GM18526 (cell line): ENCODE data around the gene ASIC4.

Experiments
- POLR2A ChIP-seq: IDR thresholded peaks from 3 replicates; pipeline ENCODE4 v1.6.1; 2011; ENCODE audit not compliant: insufficient read length; ENCODE audit errors: extremely low read depth

The ASIC4 gene

DNA sequence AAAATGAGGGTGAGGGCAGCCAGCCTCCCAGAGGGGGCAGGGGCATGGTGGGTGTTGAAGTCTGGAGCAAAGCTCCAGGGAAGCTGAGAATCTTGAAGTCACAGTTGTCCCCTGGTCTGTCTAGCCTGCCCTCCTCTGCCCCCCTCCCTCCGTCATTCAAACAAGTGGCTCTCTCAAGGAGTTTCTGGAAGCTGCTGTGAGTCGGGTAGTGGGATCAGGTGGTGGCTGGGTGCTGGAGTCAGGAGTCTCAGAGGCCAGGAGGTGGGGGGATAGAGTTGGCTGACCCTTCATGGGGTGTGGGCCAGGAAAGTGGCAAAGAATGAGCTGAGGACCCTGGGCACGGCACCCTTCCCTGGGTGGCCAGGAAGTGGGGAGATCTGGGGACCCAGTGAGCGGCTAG is 495 bp upstream of the ASIC4 start:
- no peak for TF ChIP-seq POLR2A

DNA sequence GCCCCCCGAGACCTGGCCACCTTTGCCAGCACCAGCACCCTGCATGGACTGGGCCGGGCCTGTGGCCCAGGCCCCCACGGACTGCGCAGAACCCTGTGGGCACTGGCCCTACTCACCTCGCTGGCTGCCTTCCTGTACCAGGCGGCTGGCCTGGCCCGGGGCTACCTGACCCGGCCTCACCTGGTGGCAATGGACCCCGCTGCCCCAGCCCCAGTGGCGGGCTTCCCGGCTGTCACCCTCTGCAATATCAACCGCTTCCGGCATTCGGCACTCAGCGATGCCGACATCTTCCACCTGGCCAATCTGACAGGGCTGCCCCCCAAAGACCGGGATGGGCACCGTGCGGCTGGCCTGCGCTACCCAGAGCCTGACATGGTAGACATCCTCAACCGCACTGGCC is 554 bp downstream of the ASIC4 start:
- no peak for TF ChIP-seq POLR2A

DNA sequence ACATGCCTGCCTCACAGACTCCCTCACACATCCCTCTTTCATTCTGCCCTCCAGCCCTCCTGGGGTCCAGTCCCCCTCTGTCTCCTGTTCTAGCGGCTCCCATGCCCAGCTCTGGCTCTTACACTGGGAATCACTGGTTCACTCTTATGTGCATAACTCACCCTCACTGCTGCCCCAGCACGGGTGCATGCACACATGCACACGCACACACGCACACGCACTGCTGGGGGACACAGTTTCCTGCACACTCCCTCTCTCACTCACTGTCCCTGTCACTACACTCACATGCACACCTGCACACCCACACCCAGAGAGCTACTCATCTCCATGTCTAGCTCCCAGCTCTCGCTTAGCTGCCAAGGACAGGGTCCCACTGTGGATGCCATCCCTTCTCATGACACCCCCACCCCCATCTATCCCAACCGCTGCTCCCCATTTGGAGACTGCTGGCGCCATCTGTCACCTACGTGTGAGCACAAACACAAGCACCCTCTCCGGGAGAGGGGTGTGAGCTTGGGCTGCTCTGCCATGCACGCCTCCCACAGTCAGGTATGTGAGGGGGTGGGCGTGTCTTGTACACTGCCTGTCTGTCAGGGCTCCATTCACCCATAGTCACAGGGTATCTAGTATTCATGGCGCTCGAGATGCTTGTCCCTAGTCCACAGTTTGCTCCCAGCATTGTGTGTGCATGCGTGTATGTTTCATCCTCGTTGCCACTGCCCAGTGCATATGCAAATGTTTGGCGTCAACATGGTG is 1.8 kb downstream of the ASIC4 start:
- TF ChIP-seq POLR2A = no peak

DNA sequence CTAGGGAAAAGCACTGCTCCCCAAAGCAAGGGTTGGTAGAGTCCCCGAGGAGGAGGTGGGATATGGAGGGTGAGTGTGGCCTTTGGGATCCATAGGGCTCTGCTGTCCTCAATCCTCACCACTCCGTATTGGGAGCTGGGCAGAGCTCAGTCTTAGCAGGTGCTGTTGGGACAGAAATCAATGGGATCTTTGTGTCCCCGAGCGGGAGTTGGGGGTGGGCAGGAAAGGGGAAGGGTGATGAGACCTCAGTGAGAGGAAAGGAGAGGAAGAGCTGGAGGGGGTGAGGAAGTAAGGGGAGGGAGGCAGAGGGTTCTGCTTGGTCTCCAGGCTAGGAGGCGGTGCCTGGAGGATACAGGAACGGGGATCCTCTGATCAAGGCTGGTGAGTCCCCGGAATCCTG is 2.6 kb downstream of the ASIC4 start:
- no peak for TF ChIP-seq POLR2A

DNA sequence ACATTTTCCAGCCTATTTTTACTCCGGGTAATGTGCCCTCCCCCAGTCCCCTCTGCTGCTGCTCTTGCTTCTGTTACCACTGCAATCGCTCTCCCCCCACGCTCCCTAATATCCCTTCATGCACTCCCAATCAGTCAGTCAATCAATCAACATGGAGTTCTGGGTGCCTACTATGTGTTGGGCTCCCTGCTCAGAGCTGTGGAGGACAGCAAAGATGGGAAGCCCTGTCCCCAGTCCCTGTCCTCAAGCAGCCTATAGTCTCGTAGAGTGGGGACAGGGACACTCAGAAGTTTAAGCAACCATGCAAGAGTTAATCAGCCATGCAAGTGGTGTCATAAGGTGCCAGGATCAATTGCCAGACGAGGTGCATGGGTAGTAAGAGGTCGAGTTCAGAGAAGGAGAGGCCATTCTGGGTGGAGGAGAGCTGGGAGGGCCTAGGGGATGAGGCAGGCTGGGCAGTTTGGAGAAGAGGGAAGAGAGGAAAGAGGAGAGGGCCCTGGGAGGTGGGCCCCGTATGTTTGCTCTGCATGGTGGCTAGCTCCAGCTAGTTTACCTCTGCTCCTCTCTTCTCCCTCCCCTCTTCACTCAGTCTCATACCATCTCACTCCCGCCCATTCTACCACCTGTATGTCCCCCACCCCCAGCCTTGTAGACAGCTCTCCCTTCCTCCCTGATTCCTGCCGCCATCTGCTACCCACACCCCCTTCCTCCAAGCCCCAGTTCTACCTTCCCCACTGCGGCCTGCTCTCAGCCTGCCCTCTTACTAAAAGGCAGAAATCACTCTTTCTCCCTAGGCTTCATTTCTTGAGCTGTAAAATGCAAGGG is 3.9 kb downstream of the ASIC4 start:
- TF ChIP-seq POLR2A = no peak

DNA sequence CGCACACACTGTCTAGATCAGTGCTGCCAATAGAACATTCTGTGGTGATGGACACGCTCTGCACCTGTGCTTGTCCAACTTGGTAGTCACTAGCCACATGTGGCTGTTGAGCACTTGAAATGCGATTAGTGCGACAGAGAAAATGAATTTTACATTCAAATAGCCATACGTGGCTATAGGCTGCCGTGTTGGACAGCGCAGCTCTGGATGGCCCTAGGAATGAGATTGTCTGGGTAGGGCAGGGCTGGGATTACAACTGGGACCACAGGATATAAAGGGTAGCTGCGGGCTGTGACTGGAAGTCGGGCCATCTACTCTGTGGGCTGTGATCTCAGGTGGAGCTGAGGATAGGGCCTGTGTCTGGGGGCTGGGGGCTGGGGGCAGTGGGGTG is 5.2 kb downstream of the ASIC4 start:
- no peak for TF ChIP-seq POLR2A

DNA sequence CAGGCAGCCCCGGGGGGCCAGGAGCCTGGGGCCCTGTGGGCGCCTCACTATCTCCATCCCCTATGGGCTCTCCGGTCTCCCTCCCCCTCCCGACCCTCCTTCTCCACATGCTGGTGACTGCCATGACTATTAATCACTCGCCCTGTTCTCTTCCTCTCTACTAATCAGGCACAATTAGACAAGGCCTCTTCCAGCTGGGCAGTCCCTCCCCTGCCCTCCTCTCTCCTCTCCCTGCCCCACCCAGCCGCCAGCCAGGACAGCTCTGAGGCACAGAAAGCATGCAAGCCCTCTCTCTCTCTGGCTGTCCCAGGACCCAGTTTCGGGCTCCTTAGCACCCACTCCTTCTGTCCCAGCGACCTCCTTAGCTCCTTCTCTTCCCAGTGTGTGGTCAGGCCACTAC is 5.8 kb downstream of the ASIC4 start:
- TF ChIP-seq POLR2A = no peak

DNA sequence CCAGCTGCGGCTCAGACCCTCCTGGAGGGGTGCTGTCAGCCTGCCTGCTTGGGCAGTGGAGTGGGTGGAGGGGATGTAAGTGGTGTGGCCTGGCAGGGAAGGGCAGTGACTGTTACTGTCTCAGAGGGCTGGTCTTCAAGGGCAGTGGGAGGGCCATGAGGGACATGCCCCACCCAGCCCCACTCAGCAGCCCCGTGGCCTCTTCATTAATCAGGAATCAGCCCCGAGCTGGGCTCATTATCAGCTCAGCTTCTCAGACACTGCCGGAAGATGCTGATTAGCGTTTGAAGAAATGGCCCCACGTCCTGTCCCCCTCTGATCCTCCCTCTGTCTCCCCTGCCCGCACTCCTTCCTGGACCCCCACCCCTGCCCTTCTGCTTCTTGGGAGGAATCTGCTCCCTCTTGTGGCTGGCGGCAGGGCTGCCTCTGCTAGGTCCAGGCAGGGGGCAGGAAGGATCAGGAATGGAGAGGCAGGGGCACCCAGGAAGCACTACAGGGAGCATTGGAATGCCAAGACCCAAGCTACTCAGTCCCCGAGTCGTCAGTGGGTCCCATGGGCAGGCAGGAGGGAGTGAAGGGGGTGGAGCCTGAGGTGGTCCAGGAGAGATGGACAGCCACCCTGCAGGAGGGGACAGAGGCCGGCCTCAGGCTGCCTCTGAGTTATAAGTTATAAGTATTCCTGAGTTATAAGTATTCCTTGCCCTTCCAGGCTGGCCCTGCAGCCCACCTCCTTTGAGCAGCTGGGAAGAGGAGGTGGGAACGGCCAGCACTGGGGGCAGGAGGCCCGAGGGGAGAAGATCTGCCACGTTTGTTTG is 7.0 kb downstream of the ASIC4 start:
- no peak for TF ChIP-seq POLR2A

DNA sequence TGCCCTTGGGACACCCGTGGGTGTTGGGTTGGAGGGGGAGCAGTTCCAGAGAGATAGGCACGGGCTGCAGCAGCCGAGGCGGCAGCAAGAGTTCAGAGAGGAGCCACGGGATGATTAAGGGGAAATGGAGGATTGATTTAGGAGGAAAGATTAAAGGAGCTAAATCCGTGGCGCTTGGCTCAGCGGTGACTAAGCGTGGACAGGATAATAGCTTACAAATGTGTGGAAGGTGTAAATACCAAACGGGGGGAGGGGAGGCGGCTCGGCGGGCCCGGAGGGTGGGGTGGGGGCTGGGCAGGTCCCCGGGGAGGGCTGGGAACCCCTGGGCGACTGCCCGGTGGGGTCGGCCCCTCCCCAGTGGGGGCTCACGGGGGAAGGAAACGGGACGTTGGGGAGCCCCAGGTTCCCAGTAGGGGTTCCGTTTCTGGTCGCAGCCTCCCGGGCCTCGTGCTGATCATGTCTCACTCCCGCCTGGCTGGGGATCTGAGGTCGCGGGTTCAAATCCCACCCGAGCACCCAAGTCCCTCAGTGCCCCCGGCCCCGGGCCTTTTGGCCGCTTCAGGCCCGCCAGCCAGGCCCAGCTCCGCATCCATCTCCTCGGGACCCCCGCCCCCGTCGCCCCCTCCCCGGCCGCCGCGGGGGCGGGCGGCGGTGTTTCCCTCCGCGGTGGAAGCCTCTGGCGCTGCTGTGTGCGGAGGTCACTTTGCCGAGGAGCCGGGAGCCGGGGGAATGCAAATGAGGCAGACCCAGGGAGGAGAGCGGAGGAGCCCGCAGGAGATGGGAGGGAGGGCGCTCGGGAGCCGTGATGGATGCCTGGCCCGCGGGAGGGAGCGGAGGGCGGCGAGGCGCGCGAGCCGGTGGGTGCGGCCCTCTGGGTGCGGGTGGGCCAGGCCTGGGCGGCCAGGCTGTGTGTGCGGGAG is 8.1 kb downstream of the ASIC4 start:
- no peak for TF ChIP-seq POLR2A

DNA sequence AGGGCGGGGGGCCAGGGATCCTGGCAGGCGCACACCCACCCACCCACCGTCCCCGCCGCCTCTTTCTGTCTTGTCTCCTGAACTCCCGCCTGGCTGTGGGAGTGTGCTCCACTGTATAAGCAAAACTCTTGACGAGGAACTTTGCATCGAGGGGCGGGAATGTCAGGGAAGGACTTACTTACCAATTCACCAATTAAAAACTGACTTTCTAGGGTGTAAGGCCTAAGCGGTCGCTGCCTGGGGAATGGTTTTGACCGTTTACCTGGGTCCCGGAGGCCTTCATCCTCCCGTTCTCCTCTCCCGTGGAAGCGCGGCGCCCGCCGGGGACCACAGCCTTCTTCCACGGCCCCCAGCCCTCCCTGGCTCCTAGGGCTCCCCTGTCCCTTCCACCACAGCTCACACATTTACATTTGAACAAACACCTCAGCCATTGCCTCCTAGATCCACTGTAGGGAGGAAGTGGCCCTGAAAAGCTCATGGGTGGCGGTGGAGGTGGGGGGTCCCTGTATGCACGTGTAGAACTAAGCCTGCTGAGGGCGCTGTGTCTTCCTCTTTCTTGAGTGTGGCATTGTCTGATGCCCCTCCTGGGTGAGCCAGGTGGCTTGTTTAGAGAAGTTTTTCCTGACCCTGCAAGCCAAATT is 8.9 kb downstream of the ASIC4 start:
- TF ChIP-seq POLR2A = no peak

DNA sequence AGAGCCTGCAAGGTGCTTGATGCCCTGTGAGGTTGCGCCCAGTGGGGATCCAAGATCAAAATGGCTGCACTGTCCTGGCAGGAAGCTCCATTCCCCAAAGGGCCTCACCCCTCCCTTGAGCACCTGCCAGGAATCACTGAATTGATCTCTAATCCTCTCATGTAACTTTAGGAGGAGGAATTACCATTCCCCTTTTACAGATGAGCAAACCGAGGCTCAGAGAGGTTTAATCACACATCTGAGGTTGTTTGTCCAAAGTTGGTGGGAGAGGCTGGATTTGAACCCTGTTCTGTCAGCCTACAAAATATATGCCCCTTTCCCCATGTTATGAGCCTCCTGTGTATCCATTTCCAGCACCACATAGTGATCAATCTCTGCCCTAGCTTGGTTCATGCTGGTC is 10.5 kb downstream of the ASIC4 start:
- no peak for TF ChIP-seq POLR2A

DNA sequence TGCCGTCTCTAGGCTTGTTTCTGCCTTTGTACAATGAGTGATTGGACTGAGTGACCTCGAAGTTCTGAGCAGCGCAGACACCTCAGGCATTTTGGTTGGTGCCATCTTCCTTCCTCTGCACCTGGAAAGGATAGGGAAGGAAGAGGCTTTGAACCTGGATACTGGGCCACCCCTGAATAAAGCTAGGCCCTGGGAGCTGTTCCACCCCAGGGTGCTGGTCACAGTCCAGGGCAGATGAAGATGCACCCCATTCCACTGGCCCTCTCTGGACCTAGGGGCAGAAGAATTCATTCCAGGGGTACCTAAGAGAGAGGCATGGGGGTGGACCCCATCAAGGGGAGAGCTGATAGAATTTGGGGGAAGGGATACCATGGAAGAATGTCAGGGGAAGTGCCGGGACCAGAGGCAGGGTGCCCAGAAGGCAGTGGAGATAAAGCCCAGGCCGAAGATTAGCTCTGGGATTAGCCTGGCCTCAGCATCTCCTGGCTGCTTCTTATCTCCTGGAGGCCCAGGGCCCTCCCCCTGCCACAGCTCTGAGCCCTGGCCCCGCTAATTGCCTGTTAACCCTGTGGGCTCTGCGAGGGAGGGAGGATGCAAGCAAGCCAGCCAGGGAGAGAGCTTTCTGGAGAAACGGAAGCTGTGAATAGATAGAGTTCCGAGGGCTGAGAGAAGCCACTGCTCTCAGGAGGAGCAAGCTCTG is 11.4 kb downstream of the ASIC4 start:
- no peak for TF ChIP-seq POLR2A

DNA sequence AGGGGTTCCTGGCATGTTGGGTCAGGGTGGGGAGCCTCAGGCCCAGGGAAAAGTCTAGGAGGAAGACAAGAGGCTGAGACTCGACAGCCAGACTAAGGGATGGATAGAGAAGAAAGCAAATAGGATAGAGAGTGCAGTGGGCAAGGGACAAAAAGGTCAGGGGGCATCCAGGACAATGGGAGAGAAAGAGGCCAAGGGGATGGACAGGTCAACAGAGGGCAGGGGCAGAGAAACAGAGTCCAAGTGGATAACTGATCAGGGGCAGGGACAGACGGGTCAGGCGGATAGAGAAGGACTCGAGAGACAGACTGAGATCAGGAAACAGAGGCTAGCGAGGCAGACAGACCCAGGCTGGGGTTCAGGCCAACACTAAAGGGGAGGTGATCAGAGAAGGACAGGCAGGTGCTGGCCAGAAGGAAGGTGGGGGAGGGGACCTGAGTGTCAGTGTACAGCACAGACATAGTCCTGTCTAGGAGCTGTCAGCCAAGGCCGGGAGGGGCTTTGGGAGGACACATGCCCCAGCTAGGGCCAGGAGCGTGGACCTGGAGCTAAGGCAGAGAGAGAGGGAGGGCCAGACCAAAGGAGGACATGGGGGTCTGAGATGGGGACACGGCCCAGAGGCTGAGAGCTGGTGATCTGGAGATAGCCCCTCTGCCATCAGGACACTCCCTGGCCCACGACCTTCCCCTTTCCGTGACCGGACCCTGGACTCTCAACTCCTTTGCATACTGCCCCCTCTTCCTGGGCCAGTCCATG is 12.2 kb downstream of the ASIC4 start:
- no peak for TF ChIP-seq POLR2A

DNA sequence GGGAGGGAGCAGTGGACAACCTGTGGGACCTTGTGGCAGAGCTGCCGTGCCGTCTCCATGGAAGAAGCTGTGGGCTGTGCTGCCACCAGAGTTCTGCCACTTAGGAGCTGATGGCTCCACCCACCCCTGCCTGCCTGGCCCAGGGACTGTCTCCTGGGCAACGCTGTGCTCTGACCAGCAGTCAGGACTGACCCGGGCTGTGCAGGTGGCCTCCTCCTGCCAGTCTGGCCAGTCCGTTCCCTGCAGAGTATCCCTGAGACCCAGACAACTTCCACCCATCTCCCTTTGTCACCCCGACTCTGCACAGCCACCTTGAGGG is 12.8 kb downstream of the ASIC4 start:
- no peak for TF ChIP-seq POLR2A

DNA sequence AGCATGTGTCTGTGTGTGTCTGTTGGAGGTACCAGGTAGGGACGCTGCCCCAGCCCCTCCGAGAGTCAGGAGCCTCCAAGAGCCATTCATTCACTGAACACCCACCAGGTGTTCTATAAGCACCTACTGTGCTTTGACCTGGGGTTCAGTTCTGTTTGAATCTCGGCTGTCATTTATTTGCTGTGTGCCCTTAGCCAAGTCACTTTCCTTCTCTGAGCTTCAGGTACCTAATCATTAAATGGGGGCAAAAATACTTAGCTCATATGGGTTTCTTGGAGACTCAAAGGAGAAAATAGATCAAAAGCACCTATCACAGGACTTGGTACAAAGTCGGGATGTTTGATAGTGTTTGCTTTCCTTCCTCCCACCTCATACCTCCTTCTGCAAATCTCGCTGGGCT is 13.2 kb downstream of the ASIC4 start:
- no peak for TF ChIP-seq POLR2A
